Fibroblast of the aortic adventitia (primary cell): ENCODE results near the gene ADNP. TPM values are rescaled to one million over a fixed set of nuclear protein-coding genes. Genes with fewer than 3 reads are reported as not detected.

Source experiments
- DNase-seq: peaks from one replicate; pipeline ENCODE4 v3.0.0-alpha.2; 2010; ENCODE audit warnings: low read depth
- H3K4me3 ChIP-seq: 2 replicates; pipeline ENCODE4 v1.5.1; 2011; ENCODE audit warnings: low read depth, mild to moderate bottlenecking, control low read depth, low read length, moderate library complexity
- CTCF ChIP-seq: IDR thresholded peaks from 2 replicates; pipeline ENCODE4 v1.5.1; 2011; ENCODE audit warnings: mild to moderate bottlenecking, low read length, control low read depth, inconsistent platforms; ENCODE audit not compliant: insufficient read depth
- total RNA-seq: library from RNA; depleted of rRNA; stranded (reverse); fragments of >200 nt; gene quantifications from 2 replicates; pipeline ENCODE4 v1.2.3, GENCODE V29; 2012; ENCODE audit warnings: low replicate concordance

The ADNP gene
- total RNA-seq, 1 donor, result 35.4 TPM

- peak; percentile 47 for DNase-seq
- H3K4me3 ChIP-seq, result no peak overlapping the region
- TF ChIP-seq CTCF, result no peak
Measured at GRCh38 chr20:50924261-50924920, 6.8 kb downstream of the ADNP start.

GRCh38 chr20:50921803-50922501 lies 9.3 kb downstream of the ADNP start:
- TF ChIP-seq CTCF, result no peak
- no peak overlapping the region for H3K4me3 ChIP-seq
- no peak for DNase-seq

GRCh38 chr20:50920997-50921396 lies 10.2 kb downstream of the ADNP start:
- no peak overlapping the region for H3K4me3 ChIP-seq
- TF ChIP-seq CTCF, result no peak
- DNase-seq, result peak; percentile 25

GRCh38 chr20:50919567-50919966 lies 11.7 kb downstream of the ADNP start:
- no peak overlapping the region for H3K4me3 ChIP-seq
- peak; percentile 63 for DNase-seq
- no peak for TF ChIP-seq CTCF

- no peak for TF ChIP-seq CTCF
- peak; percentile 76 for DNase-seq
Measured at GRCh38 chr20:50918403-50918802, 12.8 kb downstream of the ADNP start.

GRCh38 chr20:50916934-50917333 lies 14.3 kb downstream of the ADNP start:
- TF ChIP-seq CTCF, result no peak
- no peak overlapping the region for H3K4me3 ChIP-seq
- no peak for DNase-seq

More at GRCh38 chr20:50918403-50918802, 12.8 kb downstream of the ADNP start:
- H3K4me3 ChIP-seq, result no peak overlapping the region

- H3K4me3 ChIP-seq, result no peak overlapping the region
- no peak for TF ChIP-seq CTCF
- DNase-seq, result peak; percentile 44
Measured at GRCh38 chr20:50916257-50916656, 15.0 kb downstream of the ADNP start.
